Measurements from ENCODE around the gene MS4A6E.

- TF ChIP-seq POLR2AphosphoS5 (IDR thresholded peaks at IDR 0.05; ENCODE audit: low read depth, low read length) (no peak), TAF1 (IDR thresholded peaks at IDR 0.05; ENCODE audit: borderline replicate concordance, insufficient read depth, low read length) (no peak), SIN3A (IDR thresholded peaks at IDR 0.05; ENCODE audit: borderline replicate concordance, insufficient read depth, low read length) (no peak), REST (IDR thresholded peaks at IDR 0.05; ENCODE audit: insufficient read depth in 1 of 2, low read depth in 2 of 2, low read length in 2 of 2) (no peak), FOXP2 (optimal IDR thresholded peaks at IDR 0.05; ENCODE audit: borderline replicate concordance, extremely low read depth, extremely low read length, insufficient read depth) (no peak)
Measured at GRCh38 chr11:60315871-60316270, 11.2 kb upstream of the MS4A6E start.

Measured in PFSK-1 (cell line).